DMS 273 (cell line): ENCODE measurements around the gene TMEM129.
A peak's percentile ranks its signal among the peaks of the same experiment; 100 is the strongest.

Source experiments
- DNase-seq: peaks from one replicate; lab custom pipeline; 2025; ENCODE audit not compliant: unreplicated experiment; lab: John Stamatoyannopoulos, UW

The TMEM129 gene

DNA sequence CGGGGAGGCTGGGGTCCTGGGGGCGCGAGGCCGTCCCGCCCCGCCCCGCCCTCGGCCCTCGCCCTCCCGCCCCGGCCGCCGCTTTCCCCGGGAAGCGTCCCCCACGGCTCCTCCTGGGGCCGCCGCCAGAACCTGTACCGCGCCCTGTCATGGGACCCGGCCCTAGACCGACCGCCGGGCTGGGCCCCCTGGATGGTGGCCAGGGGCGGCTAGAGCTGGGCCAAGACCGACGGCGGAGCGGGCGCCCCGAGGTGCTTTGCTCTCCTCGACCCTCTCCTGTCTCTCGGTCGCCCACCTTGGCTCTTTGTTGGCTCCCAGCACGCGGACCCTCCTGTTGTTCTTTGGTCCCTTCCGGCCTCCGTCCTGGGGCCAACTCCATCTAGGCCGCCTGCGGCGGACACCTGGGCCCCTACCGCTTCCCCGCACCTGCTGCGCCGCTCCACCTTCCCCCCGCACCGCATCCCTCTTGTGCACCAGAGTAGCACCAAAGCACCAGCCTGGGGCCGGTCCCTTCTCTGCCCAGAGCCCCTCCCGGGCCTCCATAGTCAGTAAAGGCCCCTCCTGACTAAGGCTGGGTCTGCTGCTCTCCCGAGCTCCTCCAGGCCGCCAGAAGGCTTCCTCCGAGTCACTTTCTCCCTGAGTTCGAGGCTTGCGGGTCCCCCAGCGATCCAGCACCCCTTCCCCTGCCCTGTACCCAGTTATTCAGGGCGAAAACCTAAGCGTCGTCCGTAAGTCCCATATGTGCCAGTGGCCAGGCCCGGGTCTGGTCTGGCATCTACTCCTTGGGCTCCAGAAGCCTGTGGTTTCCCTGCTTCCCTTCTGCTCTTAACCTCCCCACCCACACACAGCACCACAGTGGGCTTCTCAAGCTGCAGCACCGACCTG is 785 bp upstream of the TMEM129 start:
- peak; percentile 51 for DNase-seq

DNA sequence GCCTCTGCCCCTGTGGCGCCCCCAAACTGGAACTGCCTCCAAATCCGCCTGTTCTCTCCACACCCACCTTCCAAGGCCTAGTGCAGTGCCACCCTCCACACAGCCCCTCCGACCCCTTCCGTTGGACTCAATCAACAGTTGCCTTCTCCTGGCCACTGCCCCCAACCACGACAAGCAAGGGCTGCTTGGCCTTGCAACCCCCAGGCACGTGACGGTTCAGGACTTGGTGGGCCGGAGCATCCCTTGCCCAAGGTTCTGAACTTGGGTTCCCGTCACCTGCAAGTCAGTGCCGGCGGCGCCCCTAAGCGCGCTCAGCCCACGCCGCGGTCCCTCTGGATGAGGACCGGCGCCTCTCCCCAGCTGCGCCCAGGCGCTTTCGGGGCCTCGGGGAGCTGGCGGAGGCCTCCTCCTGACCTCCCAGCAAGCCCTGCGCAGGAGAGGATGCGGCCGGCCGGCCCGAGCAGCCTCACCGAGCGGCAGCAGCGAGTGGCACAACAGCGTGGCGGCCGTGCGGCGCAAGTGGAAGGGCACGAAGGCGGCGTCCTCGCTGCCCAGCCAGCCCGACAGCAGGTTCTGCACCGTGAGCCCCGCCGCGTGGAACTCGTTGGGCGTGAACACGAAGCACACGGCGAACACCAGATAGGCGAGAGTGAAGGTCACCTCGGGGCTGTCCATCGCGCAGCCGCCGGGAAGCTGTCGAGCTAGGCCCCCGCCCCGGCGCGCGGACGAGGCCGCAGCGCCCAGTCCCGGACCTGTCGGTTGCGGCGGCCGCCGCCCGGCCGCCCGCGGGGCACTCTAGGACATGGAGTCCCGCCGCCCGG is 750 bp downstream of the TMEM129 start:
- peak; percentile 51 for DNase-seq

DNA sequence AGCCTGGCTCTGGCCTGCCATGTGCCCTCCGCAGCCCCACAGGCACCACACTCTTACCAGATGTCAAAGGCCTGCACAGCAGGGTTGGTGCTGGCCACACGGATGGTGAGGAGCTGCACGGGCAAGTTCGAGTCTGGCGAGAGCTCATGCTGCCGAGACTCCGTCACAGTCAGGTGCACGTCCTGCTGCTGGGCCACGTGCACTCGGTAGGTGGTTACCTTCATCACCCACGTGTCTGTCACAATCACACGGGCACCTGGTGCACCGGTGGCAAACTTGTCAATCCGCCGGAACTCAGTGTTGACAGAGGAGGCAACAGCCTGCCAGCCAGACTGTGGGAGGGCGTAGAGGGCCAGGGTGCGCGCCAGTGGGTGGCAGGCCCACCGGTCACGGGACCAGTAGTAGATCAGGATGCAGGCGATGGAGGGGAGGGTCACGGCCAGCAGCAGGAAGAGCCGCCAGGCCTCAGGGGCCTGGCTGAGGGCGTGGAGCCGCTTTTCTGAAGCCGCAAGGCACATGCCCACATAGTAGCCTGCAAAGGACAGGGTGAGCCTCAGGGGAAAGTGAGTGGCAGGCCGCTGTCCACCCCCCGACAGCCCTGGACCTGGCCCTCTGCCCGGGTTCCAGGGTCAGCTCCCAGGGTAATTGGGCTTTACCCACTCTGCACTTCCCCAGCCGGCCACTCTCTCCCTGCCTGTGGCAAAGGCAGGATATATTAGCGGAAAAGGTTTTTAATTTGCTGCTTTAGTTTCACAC is 2.9 kb downstream of the TMEM129 start:
- DNase-seq, result no peak

DNA sequence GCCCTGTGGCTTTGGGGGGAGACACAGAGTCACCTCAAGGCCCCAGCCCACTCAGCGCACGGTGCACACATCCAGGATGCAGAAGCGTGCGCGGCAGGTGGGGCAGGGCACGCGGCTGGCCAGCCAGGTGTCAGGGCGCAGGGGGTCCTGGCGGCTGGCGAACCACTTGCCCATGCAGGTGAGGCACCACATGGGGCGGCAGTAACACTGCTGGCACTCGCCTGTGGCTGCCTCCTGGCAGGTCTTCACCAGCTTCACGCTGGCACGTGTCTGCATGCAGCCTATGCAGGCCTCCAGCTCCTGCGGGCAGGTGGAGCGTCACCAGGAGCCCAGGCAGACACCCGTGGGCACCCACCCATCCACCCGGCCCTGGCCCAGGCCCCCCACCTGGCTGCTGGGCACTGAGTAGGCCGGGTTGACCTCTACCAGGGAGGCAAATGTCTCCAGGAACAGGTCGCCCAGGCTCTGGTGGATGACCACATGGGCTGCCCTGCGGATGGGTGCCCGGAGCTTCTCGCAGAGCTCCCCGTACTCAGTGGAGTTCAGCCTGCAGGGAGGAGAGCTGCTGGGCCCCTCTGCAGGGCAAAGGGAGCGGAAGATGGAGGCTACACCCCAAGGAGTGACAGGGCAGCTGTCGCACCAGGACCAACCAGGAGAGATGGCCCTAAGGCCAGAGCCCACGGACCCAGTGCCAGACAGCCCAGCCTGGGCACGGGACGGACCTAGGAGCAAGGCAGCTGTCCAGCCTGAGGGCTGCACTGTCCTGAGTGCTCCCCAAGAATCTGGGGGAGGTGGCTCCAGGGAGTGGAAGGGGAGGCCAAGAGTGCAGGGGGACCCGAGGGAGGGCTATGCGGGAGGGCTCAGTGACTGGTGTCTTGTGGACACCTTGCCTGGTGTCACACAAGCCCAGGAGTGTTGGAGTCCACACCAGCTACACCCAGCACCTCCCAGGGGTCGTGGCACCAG is 3.7 kb downstream of the TMEM129 start:
- DNase-seq, result no peak

DNA sequence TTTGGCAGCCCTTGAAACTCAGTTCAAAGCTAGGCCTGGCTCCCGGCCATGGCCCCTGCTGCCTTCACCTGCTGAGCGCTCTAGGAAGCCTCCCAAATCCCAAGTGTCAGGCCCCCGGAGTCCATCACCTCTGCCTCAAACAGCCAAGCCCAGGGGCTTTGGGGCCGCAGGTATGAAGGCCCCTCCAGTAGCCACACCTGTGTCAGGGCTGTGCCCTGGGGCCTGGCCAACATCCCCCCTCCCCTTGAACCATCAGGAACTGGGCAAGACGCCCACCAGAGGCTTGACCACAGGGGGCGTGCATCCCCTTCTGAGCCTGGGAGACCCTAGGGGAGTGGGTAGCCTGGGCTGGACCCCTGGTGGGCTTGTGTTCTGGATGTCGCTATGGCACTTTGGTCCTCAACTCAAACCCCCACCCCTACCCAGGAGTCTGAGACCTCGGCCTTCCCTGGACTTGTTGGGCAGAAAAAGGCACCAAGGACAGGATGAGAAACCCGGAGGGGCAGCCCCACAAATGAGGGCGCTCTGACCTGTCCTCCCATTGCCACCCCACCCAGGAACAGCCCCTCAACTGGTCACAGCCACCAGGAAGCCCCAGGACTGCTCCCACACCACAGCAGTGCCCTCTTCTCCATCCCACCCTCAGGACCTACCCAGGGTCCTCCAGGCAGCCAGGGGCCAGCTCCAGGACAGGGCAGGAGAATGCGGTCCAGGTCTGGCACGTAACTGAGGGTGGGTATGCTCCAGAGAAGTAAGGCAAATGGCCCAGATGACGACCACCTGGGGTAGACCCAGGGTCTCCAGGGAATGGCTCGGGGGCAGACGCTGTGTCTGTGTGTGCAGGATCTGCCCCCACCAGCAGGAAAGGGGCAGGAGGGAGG is 4.8 kb downstream of the TMEM129 start:
- DNase-seq, result no peak

DNA sequence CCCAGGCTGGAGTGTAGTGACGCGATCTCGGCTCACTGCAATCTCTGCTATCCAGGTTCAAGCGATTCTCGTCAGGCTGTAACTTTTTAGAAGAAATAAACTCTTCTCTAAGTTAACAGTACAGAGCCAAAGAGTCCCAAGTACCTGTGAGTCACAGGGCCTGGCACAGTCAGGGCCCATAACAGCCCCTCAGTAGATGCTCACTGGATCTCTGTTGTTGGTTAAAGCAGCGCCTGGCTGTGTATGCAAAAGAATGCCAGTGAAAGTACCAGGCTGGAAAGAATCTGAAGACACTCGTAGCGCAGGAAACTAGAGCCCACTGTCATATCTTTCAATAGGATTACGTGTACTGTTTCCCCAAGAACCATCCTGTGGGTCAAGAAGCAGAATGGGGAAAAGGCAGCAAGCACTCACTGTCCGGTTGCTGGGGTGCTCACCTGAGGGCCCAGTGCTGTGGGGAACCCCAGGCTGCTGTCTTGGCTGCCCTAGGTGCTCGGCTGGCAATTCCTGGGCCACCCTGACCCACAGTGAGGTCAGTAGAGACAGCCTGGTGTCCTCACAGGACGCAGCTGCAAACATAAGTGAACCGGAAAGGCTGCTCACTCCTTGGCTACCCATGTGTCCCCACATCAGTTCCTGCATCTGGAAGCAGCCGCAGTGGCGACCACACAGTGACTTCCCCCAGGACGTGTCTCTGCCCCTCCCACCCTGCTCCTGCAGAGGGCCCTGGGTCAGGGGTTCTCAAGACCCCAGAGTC is 5.9 kb downstream of the TMEM129 start:
- DNase-seq, result no peak

DNA sequence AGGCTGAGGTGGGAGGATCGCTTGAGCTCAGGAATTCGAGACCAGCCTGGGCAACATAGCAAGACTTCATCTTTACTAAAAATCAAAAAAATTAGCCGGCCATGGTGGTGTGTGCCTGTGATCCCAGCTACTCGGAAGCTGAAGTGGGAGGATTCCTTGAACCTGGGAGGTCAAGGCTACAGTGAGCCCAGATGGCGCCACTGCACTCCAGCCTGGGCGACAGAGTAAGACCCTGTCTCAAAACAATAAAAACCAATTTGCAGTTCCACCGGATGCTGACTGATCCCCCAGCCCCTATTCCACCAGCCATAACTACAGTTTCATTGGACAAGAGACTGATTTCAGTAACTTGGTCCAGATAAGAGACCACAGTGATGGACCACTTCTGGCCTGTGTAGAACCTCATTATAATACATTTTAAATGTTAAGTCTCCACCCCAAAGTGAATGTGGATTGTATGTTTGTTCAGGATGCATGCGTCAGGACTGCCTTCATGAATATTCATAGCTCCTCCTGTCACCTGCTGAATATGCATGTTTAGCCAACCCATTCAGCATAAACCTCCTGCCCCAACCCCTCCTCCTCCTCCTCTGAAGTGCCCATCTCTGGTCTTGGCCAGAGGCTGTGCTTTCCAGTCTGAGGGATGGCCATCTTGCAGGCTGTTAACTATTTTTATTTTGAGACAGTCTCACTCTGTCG is 6.7 kb downstream of the TMEM129 start:
- DNase-seq, result peak; percentile 63

DNA sequence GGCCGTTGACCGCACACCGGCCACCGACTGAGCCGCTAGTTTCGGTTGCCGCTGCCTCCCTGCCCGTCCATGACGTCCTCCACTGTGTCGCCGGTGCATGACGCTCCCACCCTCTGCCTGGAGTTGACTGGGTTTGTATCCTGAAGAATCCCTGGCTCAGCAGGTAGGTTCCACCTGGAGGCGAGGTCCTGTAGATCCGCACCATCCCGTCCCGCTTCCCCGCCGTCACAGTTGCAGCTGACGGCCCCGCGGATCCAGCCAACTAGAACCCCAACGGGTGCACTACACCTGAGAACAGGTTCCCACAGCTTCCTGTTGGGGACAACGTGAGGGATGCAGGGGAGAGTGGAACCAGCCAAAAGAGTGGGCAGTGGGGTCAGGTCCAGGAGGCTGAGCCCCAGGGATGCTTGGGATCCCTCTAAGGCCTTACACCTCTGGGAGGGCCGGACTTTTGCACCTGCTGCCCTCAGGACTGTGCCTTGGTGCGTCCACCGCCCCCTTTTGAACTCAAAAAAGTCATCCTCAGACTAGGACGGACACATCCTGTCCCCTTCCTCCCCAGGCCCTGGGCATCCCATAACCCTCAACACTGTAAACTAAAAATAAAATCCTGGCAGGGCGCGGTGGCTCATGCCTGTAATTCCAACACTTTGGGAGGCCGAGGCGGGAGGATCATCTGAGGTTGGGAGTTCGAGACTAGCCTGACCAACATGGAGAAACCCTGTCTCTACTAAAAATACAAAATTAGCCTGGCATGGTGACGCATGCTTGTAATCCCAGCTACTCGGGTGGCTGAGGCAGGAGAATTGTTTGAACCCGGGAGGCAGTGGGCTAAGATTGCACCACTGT is 7.9 kb downstream of the TMEM129 start:
- no peak for DNase-seq

DNA sequence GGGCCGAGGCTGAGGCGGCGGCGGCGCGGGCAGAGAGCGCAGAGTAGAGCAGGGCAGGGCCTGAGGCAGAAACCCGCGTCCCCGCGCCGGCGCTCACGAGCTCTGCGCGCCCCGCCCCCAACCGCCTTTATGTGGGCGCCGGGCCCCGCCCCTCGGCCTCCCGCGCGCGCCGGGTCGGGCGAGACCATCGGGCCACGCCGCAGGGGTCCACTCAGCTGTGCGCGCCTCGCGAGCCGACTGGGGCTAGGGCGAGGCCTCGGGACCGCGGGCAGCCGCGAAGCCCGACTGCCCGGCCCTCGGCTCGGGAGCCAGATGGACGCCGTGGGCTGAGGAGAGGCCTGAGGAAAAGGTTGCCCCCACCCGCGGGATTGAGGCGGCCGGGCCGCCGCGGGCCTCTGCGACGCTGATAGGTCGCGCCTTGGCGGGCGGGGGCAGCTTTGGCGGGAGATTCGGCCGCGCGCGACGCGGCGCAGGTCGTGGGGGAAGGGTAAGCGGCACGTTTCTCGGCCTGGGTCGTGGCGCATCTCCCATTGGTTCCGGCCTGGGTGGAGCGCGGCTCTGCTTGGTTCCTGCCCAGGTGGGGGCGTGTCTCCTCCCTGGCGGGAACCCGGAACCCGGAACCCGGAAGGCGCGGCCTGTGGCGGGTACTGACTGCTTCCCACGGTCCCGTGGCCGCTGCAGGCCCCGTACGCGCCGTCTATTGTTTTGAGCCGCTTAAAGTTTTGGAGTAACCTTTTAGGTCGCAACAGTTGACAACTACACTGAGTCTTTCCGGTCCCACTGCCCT is 8.7 kb downstream of the TMEM129 start, which contains the start of gene SLBP:
SLBP (minus strand) TSS at position 104 of the 787 bp plus-strand sequence. CDS start 131 bp downstream, outside the sequence.
- DNase-seq, result peak; percentile 95

DNA sequence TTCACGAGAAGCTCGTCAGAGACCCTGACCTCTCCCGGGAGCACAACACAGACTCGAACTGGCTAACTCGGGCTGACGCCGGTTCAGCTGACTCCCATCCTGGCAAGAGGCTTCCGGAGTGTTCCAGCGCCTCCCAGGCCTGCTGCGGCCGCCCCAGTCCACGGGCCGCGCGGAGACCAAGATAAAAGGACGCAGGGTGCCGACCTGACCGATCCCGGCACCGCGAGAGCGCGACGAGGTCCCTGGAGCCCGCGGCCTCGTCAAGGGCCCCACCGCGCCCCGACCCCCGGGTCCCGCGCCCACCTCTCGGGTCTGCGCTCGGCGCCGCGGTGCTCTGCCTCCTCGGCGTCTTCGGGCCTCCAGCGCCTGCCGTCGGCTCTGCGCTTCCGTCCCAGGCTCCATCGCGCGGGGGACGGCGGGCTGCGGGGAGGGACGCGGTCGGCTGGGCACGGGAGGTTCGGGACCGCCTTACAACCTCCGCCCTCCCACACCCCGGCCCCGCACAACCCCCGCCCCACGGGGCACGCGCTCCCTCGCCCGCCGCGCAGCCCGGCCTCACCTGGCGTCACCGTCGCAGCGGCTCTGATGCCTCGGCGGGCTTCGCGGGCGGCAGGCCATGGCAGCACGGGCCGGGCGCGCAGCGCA is 9.4 kb downstream of the TMEM129 start:
- DNase-seq, result peak; percentile 39

DNA sequence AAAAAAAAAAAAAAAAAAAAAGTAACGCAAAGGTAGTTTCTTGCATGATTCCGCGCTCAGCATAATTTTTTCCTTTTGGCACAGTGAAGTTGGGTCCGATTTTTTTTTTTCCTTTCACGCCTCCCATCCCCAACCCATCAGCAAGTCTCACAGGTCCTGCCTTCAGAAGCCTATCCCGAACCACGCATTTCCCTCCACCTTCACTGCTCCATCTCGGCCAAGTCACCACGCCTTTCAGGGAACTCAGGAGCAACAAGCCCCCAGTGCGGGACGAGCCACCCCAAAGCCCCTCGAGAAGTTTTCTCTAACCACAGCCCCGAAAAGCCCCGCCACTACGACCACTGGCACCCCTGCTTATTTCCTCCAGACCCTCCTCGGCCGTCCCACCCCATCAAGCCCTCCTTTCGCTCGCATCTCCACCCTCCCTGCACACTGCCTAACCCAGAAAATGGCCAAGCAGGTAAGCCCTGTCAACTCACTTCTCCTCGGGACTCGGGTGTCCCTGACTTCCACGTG is 10.0 kb downstream of the TMEM129 start:
- DNase-seq, result peak; percentile 37

DNA sequence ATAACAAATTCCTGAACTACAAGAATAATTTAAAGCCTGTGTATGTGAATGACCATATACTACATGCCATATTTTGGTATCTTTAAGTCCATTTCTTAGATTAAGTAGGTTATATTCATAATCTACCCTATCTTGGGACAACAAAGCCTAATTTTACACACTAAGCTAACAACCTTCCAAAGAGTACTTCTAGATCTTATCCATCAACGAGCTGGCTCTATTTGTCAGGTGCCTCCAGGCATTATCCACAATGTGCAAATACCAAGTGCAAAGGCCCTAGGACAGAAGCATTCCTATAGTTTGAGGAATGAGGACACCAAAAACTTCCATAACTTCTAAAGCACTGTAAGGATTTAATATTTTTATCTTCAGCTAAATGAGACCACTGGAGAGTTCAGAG is 12.5 kb downstream of the TMEM129 start:
- no peak for DNase-seq

DNA sequence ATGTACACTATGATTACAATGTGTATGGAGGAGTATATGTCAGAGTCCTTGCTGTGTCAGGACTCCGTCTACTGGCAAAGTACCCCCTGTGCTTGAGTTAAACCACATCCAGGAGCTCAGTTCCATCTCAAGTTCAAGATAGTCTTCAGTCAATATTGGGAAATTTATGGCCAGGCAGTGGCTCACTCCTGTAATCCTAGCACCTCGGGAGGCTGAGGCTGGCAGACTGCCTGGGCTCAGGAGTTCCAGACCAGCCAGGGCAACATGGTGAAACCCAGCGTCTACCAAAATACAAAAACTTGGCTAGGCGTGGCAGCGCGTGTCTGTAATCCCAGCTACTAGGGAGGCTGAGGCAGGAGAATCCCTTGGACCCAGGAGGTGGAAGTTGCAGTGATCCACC is 14.8 kb downstream of the TMEM129 start:
- DNase-seq, result no peak

DNA sequence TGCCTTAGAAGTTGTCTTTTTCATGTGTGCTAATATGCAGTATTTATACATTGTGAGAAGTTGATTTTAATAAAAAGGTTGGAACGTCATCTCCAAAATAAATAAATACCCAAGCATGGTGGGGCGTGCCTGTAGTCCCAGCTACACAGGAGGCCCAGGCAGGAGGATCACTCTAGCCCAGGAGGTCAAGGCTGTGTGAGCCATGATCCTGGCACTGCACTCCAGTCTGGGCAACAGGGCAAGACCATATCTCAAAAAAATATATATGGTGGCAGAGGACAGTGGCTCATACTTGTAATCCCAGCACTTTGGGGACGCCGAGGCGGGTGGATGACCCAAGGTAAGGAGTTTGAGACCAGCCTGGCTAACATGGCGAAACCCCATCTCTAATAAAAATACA is 15.4 kb downstream of the TMEM129 start:
- no peak for DNase-seq

DNA sequence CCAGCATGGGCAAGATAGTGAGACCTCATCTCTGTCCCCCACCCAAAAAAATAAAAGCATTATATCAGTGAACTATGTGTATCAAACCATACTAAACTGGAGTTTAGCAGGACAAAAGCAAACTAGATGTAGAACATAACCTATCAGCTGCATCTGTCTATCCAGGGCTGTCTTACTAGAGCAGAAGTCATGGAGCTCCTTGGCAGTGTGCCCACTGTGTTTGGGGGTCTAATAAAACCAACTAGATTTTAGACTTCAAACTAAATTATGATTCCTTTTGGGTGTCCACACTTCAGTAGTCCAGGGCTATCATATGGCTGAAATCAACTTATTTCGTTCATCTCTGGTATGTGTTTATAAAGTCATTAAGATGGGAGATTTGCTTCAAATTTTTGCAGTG is 17.3 kb downstream of the TMEM129 start:
- DNase-seq, result no peak
